Cardiac septum (tissue), 1 donor: Measurements from ENCODE around the gene AKIRIN2. TPM values are rescaled to one million over a fixed set of nuclear protein-coding genes. Genes with fewer than 3 reads are reported as not detected.

Experiments
- DNase-seq: peaks from one replicate; pipeline ENCODE4 v3.0.0-alpha.2; 2020; ENCODE audit warnings: low spot score
- intact Hi-C: fragments of 100-400 bp; cut with DNase I; formaldehyde crosslinking; loops from one replicate; pipeline ENCODE4 v1.14.0; 2022
- long read RNA-seq: library from polyadenylated mRNA; unstranded; transcript quantifications from one replicate; pipeline ENCODE4 v2.0.0, GENCODE V29; 2021
- total RNA-seq: library from RNA; stranded (reverse); fragmentation: NEBNext Ultra II Directional; extraction: Animal tissue kit (Norgen Biotek cat#: 25700); gene quantifications from one replicate; pipeline ENCODE4 v1.2.1, GENCODE V29; 2021
- donor health status: DM: no; HTN: no; CAD: no.

The AKIRIN2 gene
- 52.8 TPM for total RNA-seq
- long read RNA-seq, transcript AKIRIN2-201 (5 exons, 1,662 nt), result major isoform, 96 of 104 reads
- long read RNA-seq, partial matches to known transcripts, result 1 of 104 reads
- long read RNA-seq, other reads (novel, unspliced or antisense), result 7 of 104 reads

- peak; percentile 99 for DNase-seq
- intact Hi-C loops, result loop anchor here (2.0 to 5.0 kb wide), 4 partner anchors 39 to 547 kb away; partner anchors contain the start of genes ORC3, SLC35A1 and ZNF292
Observed at GRCh38 chr6:87701676-87702588, at the start of gene AKIRIN2. TSS of gene AKIRIN2 (minus strand) at chr6:87702233. CDS start at chr6:87701684, 549 bp downstream.

GRCh38 chr6:87747646-87748045, 45.6 kb upstream of the AKIRIN2 start:
- DNase-seq, result no peak
- intact Hi-C loops, result no loop called here

- intact Hi-C loops, result no loop called here
- DNase-seq, result no peak
Observed at GRCh38 chr6:87745966-87746721, 44.1 kb upstream of the AKIRIN2 start.

GRCh38 chr6:87743454-87743853, 41.4 kb upstream of the AKIRIN2 start:
- DNase-seq, result no peak
- intact Hi-C loops, result no loop called here

- intact Hi-C loops, result no loop called here
- peak; percentile 80 for DNase-seq
Observed at GRCh38 chr6:87742106-87742505, 40.1 kb upstream of the AKIRIN2 start.

- DNase-seq, result no peak
- intact Hi-C loops, result no loop called here
Observed at GRCh38 chr6:87741001-87741650, 39.1 kb upstream of the AKIRIN2 start.

- DNase-seq, result no peak
- intact Hi-C loops, result no loop called here
Observed at GRCh38 chr6:87738744-87739143, 36.7 kb upstream of the AKIRIN2 start.

- DNase-seq, result no peak
- intact Hi-C loops, result no loop called here
Observed at GRCh38 chr6:87738000-87738399, 36.0 kb upstream of the AKIRIN2 start.

- intact Hi-C loops, result no loop called here
- no peak for DNase-seq
Observed at GRCh38 chr6:87736809-87737540, 34.9 kb upstream of the AKIRIN2 start.

GRCh38 chr6:87731818-87732661, 30.0 kb upstream of the AKIRIN2 start:
- peak; percentile 92 for DNase-seq
- intact Hi-C loops, result no loop called here

GRCh38 chr6:87731080-87731479, 29.0 kb upstream of the AKIRIN2 start:
- intact Hi-C loops, result no loop called here
- no peak for DNase-seq

- intact Hi-C loops, result no loop called here
- DNase-seq, result peak; percentile 85
Observed at GRCh38 chr6:87729965-87730719, 28.1 kb upstream of the AKIRIN2 start.

GRCh38 chr6:87728706-87729105, 26.7 kb upstream of the AKIRIN2 start:
- no peak for DNase-seq
- intact Hi-C loops, result no loop called here

- intact Hi-C loops, result no loop called here
- DNase-seq, result no peak
Observed at GRCh38 chr6:87724983-87725811, 23.2 kb upstream of the AKIRIN2 start.

- intact Hi-C loops, result no loop called here
- peak; percentile 89 for DNase-seq
Observed at GRCh38 chr6:87723170-87724078, 21.4 kb upstream of the AKIRIN2 start.
